ENCODE results near the gene TFE3.

GRCh38 chrX:49067285-49068120 is 24.3 kb upstream of the TFE3 start:
- TF ChIP-seq EZH2 (IDR thresholded peaks at IDR 0.05; ENCODE audit: insufficient read depth, poor library complexity, severe bottlenecking) (no peak), EZH2phosphoT487 (IDR thresholded peaks at IDR 0.05; ENCODE audit: insufficient read depth, low read depth) (no peak)

Data from GM23248 (cell line).